ENCODE data around the gene PGM3. TPM values are rescaled to one million over a fixed set of nuclear protein-coding genes. Genes with fewer than 3 reads are reported as not detected.

PGM3 gene
- total RNA-seq, 1 donor from 2014 or later, result 77.1 TPM

DNA sequence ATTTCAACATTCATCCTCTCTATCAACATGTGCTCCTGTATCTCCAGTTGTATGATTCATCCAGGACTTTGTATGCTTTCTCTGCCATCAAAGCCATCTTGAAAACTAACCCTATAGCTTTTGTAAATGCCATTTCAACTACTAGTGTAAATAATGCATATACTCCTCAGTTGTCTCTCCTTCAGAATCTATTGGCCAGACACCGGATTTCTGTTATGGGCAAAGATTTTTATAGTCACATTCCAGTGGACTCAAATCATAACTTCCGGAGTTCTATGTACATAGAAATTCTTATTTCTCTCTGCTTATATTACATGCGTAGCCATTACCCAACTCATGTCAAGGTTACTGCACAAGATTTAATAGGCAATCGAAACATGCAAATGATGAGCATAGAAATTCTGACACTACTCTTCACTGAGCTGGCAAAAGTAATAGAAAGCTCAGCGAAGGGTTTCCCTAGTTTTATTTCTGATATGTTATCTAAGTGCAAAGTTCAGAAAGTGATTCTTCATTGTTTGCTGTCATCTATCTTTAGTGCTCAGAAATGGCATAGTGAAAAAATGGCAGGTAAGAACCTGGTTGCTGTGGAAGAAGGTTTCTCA lies 54.8 kb downstream of the PGM3 start:
- Mint-ChIP-seq H3K4me3 (ENCODE audit: unreplicated experiment) (no peak overlapping the region), H3K27me3 (ENCODE audit: unreplicated experiment) (no peaks in the 10 kb centered on the region), H3K36me3 (ENCODE audit: unreplicated experiment) (no peaks in the 10 kb centered on the region), H3K9me3 (ENCODE audit: unreplicated experiment) (no peaks in the 10 kb centered on the region), H3K4me1 (ENCODE audit: low read depth, unreplicated experiment) (no peaks in the 10 kb centered on the region), H3K27ac (ENCODE audit: unreplicated experiment) (no peak overlapping the region)
- TF ChIP-seq CTCF (IDR thresholded peaks at IDR 0.05; ENCODE audit: partially characterized antibody, unreplicated experiment), result no peak
- no peak for DNase-seq

DNA sequence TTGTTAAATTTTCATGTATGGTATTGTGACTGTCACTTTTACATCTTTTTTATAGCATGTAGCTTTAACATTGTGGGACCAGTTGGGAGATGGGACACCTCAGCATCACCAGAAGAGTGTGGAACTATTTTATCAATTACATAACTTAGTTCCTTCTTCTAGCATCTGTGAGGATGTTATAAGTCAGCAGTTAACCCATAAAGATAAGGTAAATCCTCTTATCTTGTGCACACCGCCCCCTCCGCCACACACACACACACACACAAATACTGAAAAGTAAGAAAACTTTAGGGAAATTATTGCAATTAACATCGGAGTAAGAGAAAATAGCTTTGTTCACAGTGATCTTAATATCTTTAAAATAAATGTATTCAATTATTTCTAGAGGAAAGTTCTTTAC lies 60.9 kb downstream of the PGM3 start:
- no peaks in the 10 kb centered on the region for H3K36me3 Mint-ChIP-seq (ENCODE audit: unreplicated experiment)
- no peak for DNase-seq
- no peaks in the 10 kb centered on the region for H3K9me3 Mint-ChIP-seq (ENCODE audit: unreplicated experiment)
- TF ChIP-seq CTCF (IDR thresholded peaks at IDR 0.05; ENCODE audit: partially characterized antibody, unreplicated experiment), result no peak
- no peak overlapping the region for H3K27ac Mint-ChIP-seq (ENCODE audit: unreplicated experiment)
- H3K27me3 Mint-ChIP-seq (ENCODE audit: unreplicated experiment), result no peaks in the 10 kb centered on the region
- H3K4me3 Mint-ChIP-seq (ENCODE audit: unreplicated experiment), result no peak overlapping the region
- H3K4me1 Mint-ChIP-seq (ENCODE audit: low read depth, unreplicated experiment), result no peaks in the 10 kb centered on the region

- H3K27ac Mint-ChIP-seq (ENCODE audit: unreplicated experiment), result no peak overlapping the region
- no peak overlapping the region for H3K4me3 Mint-ChIP-seq (ENCODE audit: unreplicated experiment)
- no peaks in the 10 kb centered on the region for H3K4me1 Mint-ChIP-seq (ENCODE audit: low read depth, unreplicated experiment)
- no peaks in the 10 kb centered on the region for H3K36me3 Mint-ChIP-seq (ENCODE audit: unreplicated experiment)
- H3K9me3 Mint-ChIP-seq (ENCODE audit: unreplicated experiment), result no peaks in the 10 kb centered on the region
- DNase-seq, result no peak
- no peak for TF ChIP-seq CTCF (IDR thresholded peaks at IDR 0.05; ENCODE audit: partially characterized antibody, unreplicated experiment)
- H3K27me3 Mint-ChIP-seq (ENCODE audit: unreplicated experiment), result no peaks in the 10 kb centered on the region
These were observed 65.1 kb downstream of the PGM3 start for GRCh38 chr6:83127976-83128375.

GRCh38 chr6:83127258-83127657 lies 65.8 kb downstream of the PGM3 start:
- no peak overlapping the region for H3K27ac Mint-ChIP-seq (ENCODE audit: unreplicated experiment)
- H3K36me3 Mint-ChIP-seq (ENCODE audit: unreplicated experiment), result no peaks in the 10 kb centered on the region
- no peak for DNase-seq
- H3K27me3 Mint-ChIP-seq (ENCODE audit: unreplicated experiment), result no peaks in the 10 kb centered on the region
- no peak for TF ChIP-seq CTCF (IDR thresholded peaks at IDR 0.05; ENCODE audit: partially characterized antibody, unreplicated experiment)
- no peak overlapping the region for H3K4me3 Mint-ChIP-seq (ENCODE audit: unreplicated experiment)
- H3K4me1 Mint-ChIP-seq (ENCODE audit: low read depth, unreplicated experiment), result no peaks in the 10 kb centered on the region
- no peaks in the 10 kb centered on the region for H3K9me3 Mint-ChIP-seq (ENCODE audit: unreplicated experiment)

- Mint-ChIP-seq H3K36me3 (ENCODE audit: unreplicated experiment) (no peaks in the 10 kb centered on the region), H3K27ac (ENCODE audit: unreplicated experiment) (no peak overlapping the region), H3K9me3 (ENCODE audit: unreplicated experiment) (no peaks in the 10 kb centered on the region), H3K4me1 (ENCODE audit: low read depth, unreplicated experiment) (no peaks in the 10 kb centered on the region), H3K27me3 (ENCODE audit: unreplicated experiment) (no peaks in the 10 kb centered on the region), H3K4me3 (ENCODE audit: unreplicated experiment) (no peak overlapping the region)
- DNase-seq, result no peak
- no peak for TF ChIP-seq CTCF (IDR thresholded peaks at IDR 0.05; ENCODE audit: partially characterized antibody, unreplicated experiment)
These were observed 66.3 kb downstream of the PGM3 start for GRCh38 chr6:83126807-83127206.
